GM18858 (cell line): ENCODE data around the gene PPP3R1.
"Not testable (repeated sequence)": the region's sequence is repeated elsewhere in the genome, so short reads cannot be mapped to it uniquely, and the experiment has no call there.

Experiments
- ATAC-seq: cut with Tn5 transposase; IDR thresholded peaks from one replicate; pipeline ENCODE4 v1.9.1; 2021; ENCODE audit not compliant: unreplicated experiment

The PPP3R1 gene

GRCh38 chr2:68189991-68190784, 62.1 kb downstream of the PPP3R1 start:
- ATAC-seq, result no peak

GRCh38 chr2:68188831-68189230, 63.5 kb downstream of the PPP3R1 start:
- ATAC-seq, result no peak

GRCh38 chr2:68187329-68187728, 65.0 kb downstream of the PPP3R1 start:
- ATAC-seq, result no peak

GRCh38 chr2:68185541-68186164, 66.7 kb downstream of the PPP3R1 start:
- ATAC-seq, result no peak

- ATAC-seq, result no peak
Observed at GRCh38 chr2:68182902-68183301, 69.4 kb downstream of the PPP3R1 start.

DNA sequence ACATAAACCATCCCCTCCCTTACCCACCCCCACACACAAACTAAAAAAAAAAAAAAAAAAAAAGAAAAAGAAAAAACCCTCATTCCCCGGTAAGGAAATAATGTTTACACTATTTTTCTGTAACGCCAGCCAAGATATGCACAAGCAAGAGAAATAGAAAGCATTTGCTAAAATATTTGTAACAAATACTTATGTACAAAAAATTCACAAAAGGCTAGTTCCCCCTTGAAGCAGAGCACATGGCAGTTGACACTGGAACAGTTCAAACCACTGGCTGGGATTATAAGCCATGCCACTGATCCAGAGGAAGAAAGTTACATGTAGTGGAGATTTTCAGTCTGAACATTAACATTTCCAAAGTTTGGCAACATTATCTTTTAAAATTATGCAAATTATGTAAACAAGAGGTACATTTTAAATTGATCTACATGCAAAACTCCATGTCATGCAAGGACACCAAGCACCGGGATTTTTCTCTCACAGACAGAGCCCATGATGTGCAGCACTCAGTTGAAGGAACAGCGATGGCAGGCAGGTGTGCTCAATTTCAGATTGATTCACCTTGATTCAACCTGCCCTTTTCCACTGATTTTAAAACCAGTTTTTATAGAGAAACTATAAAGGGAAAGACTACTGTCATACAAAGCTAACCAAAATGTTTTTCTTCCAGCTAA, 73.2 kb downstream of the PPP3R1 start:
- ATAC-seq, result no peak

DNA sequence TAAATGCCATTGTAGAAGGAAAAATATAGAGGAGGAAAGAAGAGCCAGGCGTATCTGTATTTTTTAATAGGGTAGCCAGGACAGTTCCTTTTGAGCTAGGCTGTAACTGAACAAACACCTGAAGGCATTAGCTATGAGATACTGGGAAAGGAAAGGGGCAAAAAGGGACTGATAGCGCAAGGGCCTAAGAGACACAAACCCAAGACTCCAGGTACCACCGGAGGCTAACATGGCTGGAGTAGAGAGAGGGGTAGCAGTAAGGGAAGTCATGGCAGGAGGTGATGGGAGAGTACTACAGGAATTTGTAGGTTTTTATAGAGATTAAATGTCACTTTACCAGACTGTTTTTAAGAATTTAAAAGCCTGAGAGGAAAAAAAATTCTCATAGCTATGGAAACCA, 73.9 kb downstream of the PPP3R1 start:
- ATAC-seq, result no peak

DNA sequence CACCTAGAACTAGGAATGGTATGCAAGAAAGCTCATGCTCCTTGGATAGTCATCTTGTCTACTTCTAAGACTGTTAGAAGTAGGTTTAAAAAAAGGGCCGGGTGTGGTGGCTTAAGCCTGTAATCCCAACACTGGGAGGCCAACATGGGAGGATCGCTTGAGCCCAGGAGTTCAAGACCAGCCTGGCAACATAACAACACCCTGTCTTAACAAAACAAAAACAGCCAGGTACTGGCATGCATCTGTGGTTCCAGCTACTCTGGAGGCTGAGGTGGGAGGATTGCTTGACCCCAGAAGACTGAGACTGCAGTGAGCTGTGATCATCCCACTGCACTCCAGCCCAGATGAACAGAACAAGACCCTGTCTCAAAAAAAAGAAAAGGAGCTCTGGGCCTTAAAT, 74.8 kb downstream of the PPP3R1 start:
- ATAC-seq, result no peak

DNA sequence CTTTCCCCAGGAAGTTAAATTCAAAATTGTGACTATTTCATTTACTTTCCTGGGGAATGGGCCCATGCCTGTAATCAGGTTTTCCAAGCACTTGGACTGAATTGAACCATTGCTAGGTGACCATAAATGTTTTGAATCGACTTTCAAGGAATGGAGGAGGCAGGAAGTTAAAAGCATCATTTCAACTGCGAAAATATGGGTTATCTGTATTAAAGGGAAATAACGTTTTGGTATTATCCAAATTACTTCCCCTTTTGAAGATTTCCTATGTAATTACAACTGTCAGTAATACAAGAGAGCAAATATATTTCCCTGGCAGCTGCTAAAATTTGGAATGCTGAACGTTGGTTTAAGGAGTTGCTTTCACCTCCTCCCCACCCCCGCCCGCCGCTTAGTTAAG, 75.7 kb downstream of the PPP3R1 start:
- no peak for ATAC-seq

DNA sequence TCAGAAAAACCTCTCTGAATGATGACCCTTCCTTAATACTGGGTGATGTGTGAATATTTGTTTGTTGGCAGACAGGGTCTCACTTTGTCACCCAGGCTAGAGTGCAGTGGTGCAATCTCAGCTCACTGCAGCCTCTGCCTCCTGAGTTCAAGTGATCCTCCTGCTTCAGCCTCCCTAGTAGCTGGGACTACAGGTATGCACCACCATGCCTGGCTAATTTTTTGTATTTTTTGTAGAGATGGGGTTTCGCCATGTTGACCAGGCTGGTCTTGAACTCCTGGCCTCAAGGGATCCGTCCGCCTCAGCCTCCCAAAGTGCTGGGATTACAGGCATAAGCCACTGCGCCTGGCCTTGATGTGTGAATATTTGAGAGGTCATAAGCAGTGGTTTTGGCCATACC, 77.1 kb downstream of the PPP3R1 start:
- ATAC-seq, result not testable (repeated sequence)

- no peak for ATAC-seq
Observed at GRCh38 chr2:68172990-68173700, 79.2 kb downstream of the PPP3R1 start.

GRCh38 chr2:68172521-68172920, 79.8 kb downstream of the PPP3R1 start:
- no peak for ATAC-seq

DNA sequence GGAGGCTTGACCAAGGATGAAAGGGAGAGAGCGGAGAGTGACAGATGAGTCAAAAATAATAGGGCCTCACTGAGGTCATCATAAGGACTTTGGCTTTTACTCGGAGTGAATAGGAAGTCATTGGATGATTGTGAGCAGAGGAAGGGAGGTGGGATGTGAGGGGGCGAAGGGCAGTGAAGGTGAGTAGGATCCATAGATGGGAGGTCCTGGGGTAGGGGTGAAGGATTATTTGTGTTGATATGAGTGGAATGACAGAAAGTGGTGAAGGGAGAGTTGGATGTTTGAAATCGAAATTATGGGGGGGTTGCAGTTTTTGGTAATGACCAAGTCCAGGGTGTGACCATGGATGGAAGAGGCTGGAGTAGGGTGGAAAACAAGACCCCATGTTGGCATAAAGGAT, 80.6 kb downstream of the PPP3R1 start:
- ATAC-seq, result no peak

- no peak for ATAC-seq
Observed at GRCh38 chr2:68171146-68171545, 81.2 kb downstream of the PPP3R1 start.

- no peak for ATAC-seq
Observed at GRCh38 chr2:68169308-68169707, 83.0 kb downstream of the PPP3R1 start.

DNA sequence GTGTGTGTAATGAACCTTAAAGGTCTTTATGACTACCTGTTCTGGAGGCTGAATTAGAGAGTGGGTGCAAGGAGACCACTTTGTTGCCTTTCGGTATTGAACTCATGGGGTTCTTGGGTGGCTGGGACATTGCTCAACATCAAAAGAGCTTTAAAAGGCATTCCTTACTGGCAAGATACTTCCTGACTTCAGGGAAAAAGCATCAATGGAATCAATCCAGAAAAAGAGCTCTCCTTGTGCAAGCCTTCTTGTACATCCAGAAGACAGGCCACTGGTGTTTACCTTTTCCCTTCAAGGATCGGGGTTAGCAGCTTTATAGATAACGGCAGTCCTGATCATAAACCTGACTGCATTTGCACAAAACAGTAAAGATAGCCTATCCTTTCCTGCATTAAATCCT, 85.1 kb downstream of the PPP3R1 start:
- no peak for ATAC-seq

DNA sequence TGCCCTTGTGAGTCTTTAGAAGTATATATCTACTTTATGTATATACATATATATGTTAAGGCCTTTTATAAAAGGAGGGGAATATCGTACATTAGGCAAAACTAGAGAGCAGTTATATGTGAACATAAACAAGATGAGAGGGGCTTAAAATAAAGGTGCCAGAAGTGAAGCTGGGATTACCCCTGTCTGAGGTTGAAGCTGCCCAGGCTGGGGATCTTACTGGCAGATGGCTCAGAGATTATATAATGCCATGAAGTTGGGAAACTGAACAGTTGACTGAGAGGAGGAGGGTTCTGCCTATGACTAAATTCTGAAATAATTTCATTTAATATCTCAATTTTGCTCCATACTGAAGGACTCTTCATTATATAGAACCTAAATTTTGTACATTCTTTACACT, 88.7 kb downstream of the PPP3R1 start:
- ATAC-seq, result no peak

- no peak for ATAC-seq
Observed at GRCh38 chr2:68158134-68158447, 94.2 kb downstream of the PPP3R1 start.

GRCh38 chr2:68157402-68158133, 94.8 kb downstream of the PPP3R1 start, which contains the start of gene PNO1:
PNO1 (plus strand) TSS chr2:68157888; CDS start chr2:68157935, 47 bp downstream.
- peak; percentile 73 for ATAC-seq

DNA sequence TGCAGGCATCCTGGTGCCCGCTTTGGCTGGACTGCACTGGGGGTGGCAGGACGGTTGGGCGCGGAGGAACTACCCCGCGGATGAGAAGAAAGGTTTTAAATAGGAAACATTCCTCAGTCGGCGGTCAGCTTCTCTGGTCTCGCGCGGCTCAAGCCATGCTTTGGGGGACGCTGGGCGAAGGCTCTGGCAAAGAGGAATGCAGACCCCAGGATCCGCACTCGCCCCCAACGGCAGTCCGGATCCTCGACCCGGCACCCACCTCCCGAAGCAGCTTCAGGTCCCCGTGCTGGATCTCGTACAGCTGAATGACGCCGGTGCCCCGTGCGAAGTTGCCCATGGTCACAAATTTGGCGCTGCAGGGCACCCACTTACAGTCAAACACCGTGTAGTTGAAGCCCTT, 95.3 kb downstream of the PPP3R1 start:
- peak; percentile 14 for ATAC-seq

- no peak for ATAC-seq
Observed at GRCh38 chr2:68156419-68156818, 95.9 kb downstream of the PPP3R1 start.
